WTC11 (cell line): ENCODE results near the gene NFX1. TPM values are rescaled to one million over a fixed set of nuclear protein-coding genes. Genes with fewer than 3 reads are reported as not detected.

ENCODE experiments used
- ATAC-seq: fragments of 200-7000 bp; cut with Tn5 transposase; 2 replicates; pipeline ENCODE4 v1.10.0; 2021; ENCODE audit warnings: mild to moderate bottlenecking, moderate library complexity
- CTCF ChIA-PET: fragments of 300-600 bp; sonication (Branson Sonifier 250); formaldehyde crosslinking; loops from one replicate; lab custom pipeline; 2021; ENCODE audit warnings: antibody characterized with exemption; lab: Charles Lee
- POLR2A ChIA-PET: fragments of 350-600 bp; sonication (Branson Sonifier 250); formaldehyde crosslinking; loops from one replicate; lab custom pipeline; 2021; ENCODE audit warnings: antibody characterized with exemption; lab: Charles Lee
- DNase-seq: peaks from one replicate; pipeline ENCODE4 v3.0.0; 2021; ENCODE audit warnings: low spot score
- H3K27ac Mint-ChIP-seq: 2 replicates; pipeline ENCODE4 v1.8.0; 2021; ENCODE audit warnings: mixed read lengths
- H3K27me3 Mint-ChIP-seq: 2 replicates; pipeline ENCODE4 v1.8.0; 2021; ENCODE audit warnings: low read depth, mild to moderate bottlenecking, moderate library complexity, mixed read lengths
- H3K36me3 Mint-ChIP-seq: 2 replicates; pipeline ENCODE4 v1.8.0; 2021; ENCODE audit warnings: mixed read lengths
- H3K4me1 Mint-ChIP-seq: 2 replicates; pipeline ENCODE4 v1.8.0; 2022; ENCODE audit warnings: mixed read lengths
- H3K4me3 Mint-ChIP-seq: 2 replicates; pipeline ENCODE4 v1.8.0; 2021; ENCODE audit warnings: mild to moderate bottlenecking, moderate library complexity, mixed read lengths
- H3K9me3 Mint-ChIP-seq: 2 replicates; pipeline ENCODE4 v1.8.0; 2021; ENCODE audit warnings: mixed read lengths
- ATF1 ChIP-seq: sonication (generic); formaldehyde crosslinking; IDR thresholded peaks from 2 replicates; pipeline ENCODE4 v1.8.1; 2023; ENCODE audit warnings: mild to moderate bottlenecking, moderate library complexity, missing genetic modification reagents
- MYBL2 ChIP-seq: sonication (generic); formaldehyde crosslinking; IDR thresholded peaks from 2 replicates; pipeline ENCODE4 v1.8.1; 2023; ENCODE audit warnings: mild to moderate bottlenecking, moderate library complexity, missing genetic modification reagents
- NFE2L1 ChIP-seq: sonication (generic); formaldehyde crosslinking; IDR thresholded peaks from 2 replicates; pipeline ENCODE4 v1.8.1; 2023; ENCODE audit warnings: missing genetic modification reagents
- NR1H2 ChIP-seq: sonication (generic); formaldehyde crosslinking; IDR thresholded peaks from 2 replicates; pipeline ENCODE4 v1.9.0; 2021; ENCODE audit warnings: mild to moderate bottlenecking, moderate library complexity, missing genetic modification reagents
- NR2C2 ChIP-seq: sonication (generic); formaldehyde crosslinking; IDR thresholded peaks from 2 replicates; pipeline ENCODE4 v1.8.0; 2022; ENCODE audit warnings: mild to moderate bottlenecking, missing genetic modification reagents
- NR3C1 ChIP-seq: sonication (generic); formaldehyde crosslinking; conservative IDR thresholded peaks from 2 replicates; pipeline ENCODE4 v1.8.1; 2023; ENCODE audit warnings: low read depth, mild to moderate bottlenecking, missing genetic modification reagents
- RORB ChIP-seq: fragments of 250-450 bp; sonication (Bioruptor Pico); IDR thresholded peaks from 2 replicates; pipeline ENCODE4 v1.9.0; 2021; ENCODE audit warnings: mild to moderate bottlenecking
- SMAD4 ChIP-seq: sonication (generic); formaldehyde crosslinking; IDR thresholded peaks from 2 replicates; pipeline ENCODE4 v1.8.0; 2022; ENCODE audit warnings: mild to moderate bottlenecking, missing genetic modification reagents
- SP1 ChIP-seq: sonication (generic); formaldehyde crosslinking; conservative IDR thresholded peaks from 2 replicates; pipeline ENCODE4 v1.8.1; 2022; ENCODE audit warnings: missing genetic modification reagents
- TCF7 ChIP-seq: sonication (generic); formaldehyde crosslinking; IDR thresholded peaks from 2 replicates; pipeline ENCODE4 v1.8.0; 2022; ENCODE audit warnings: mild to moderate bottlenecking, low read depth, missing genetic modification reagents, moderate library complexity
- ZBTB21 ChIP-seq: sonication (generic); formaldehyde crosslinking; IDR thresholded peaks from 2 replicates; pipeline ENCODE4 v1.8.1; 2023; ENCODE audit warnings: mild to moderate bottlenecking, missing genetic modification reagents, borderline replicate concordance
- ZNF423 ChIP-seq: fragments of 250-450 bp; sonication (Bioruptor Pico); IDR thresholded peaks from 2 replicates; pipeline ENCODE4 v2.1.2; 2022; ENCODE audit warnings: mild to moderate bottlenecking, moderate library complexity
- total RNA-seq: library from RNA; stranded (reverse); gene quantifications from 3 replicates; pipeline ENCODE4 v1.2.3, GENCODE V29; 2021
- TF ChIP-seq, protein P1 (sequence below): sonication (generic); formaldehyde crosslinking; IDR thresholded peaks from 2 replicates; pipeline ENCODE4 v1.8.1; 2022; ENCODE audit warnings: low read depth, missing genetic modification reagents, borderline replicate concordance
- TF ChIP-seq, protein P2 (sequence below): sonication (generic); formaldehyde crosslinking; IDR thresholded peaks from 2 replicates; pipeline ENCODE4 v1.8.1; 2023; ENCODE audit warnings: mild to moderate bottlenecking, missing genetic modification reagents
- TF ChIP-seq, protein P3 (sequence below): sonication (generic); formaldehyde crosslinking; IDR thresholded peaks from 2 replicates; pipeline ENCODE4 v1.8.1; 2022; ENCODE audit warnings: mild to moderate bottlenecking, moderate library complexity, missing genetic modification reagents
- TF ChIP-seq, protein P4 (sequence below): sonication (generic); formaldehyde crosslinking; IDR thresholded peaks from 2 replicates; pipeline ENCODE4 v1.8.0; 2022; ENCODE audit warnings: missing genetic modification reagents
- TF ChIP-seq, protein P5 (sequence below): sonication (generic); formaldehyde crosslinking; IDR thresholded peaks from 2 replicates; pipeline ENCODE4 v1.8.1; 2023; ENCODE audit warnings: mild to moderate bottlenecking, missing genetic modification reagents, moderate library complexity
- TF ChIP-seq, protein P6 (sequence below): fragments of 250-450 bp; sonication (Bioruptor Pico); IDR thresholded peaks from 2 replicates; pipeline ENCODE4 v1.9.0; 2021; ENCODE audit warnings: mild to moderate bottlenecking, borderline replicate concordance

Gene NFX1
- total RNA-seq, 1 experiment from 2014 or later: 30.9 TPM

DNA sequence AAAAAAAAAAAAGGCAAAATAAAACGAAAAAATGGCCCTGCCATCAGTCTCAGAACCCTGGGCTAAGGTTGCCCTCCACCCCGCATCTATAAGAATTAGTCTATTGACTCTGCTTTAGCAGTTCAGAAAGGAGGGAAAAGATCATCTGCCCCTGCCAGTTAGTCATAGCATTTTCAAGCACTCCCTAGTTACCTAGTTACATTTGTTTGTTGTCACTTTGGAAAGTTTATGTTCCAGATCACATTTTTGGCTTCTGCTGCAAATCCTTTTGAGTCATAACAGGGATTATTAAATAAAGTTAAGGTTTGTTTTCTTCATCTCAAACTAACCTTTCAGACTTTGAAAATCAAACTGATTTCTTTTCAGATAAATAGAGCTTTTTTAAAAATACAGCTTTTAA, 60.0 kb downstream of the NFX1 start:
- POLR2A ChIA-PET: no interaction called here
- Mint-ChIP-seq H3K27ac (peak overlapping the region; percentile 29; the same call in 1 of the 2 replicates), H3K36me3 (peaks cover 38% of the 10 kb centered on the region), H3K4me3 (no peak overlapping the region), H3K27me3 (no peaks in the 10 kb centered on the region), H3K4me1 (peaks cover 6% of the 10 kb centered on the region; the same call in 1 of the 2 replicates), H3K9me3 (no peaks in the 10 kb centered on the region; the same call in 1 of the 2 replicates)
- no peak for DNase-seq
- TF ChIP-seq, protein P1, sequence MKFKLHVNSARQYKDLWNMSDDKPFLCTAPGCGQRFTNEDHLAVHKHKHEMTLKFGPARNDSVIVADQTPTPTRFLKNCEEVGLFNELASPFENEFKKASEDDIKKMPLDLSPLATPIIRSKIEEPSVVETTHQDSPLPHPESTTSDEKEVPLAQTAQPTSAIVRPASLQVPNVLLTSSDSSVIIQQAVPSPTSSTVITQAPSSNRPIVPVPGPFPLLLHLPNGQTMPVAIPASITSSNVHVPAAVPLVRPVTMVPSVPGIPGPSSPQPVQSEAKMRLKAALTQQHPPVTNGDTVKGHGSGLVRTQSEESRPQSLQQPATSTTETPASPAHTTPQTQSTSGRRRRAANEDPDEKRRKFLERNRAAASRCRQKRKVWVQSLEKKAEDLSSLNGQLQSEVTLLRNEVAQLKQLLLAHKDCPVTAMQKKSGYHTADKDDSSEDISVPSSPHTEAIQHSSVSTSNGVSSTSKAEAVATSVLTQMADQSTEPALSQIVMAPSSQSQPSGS (CRISPR knock-in tag): no peak
- TF ChIP-seq, protein P2, sequence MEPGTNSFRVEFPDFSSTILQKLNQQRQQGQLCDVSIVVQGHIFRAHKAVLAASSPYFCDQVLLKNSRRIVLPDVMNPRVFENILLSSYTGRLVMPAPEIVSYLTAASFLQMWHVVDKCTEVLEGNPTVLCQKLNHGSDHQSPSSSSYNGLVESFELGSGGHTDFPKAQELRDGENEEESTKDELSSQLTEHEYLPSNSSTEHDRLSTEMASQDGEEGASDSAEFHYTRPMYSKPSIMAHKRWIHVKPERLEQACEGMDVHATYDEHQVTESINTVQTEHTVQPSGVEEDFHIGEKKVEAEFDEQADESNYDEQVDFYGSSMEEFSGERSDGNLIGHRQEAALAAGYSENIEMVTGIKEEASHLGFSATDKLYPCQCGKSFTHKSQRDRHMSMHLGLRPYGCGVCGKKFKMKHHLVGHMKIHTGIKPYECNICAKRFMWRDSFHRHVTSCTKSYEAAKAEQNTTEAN: no peak
- TF ChIP-seq NR1H2 (no peak), TCF7 (CRISPR knock-in tag) (no peak), SMAD4 (CRISPR knock-in tag) (no peak), NFE2L1 (CRISPR knock-in tag) (no peak)
- TF ChIP-seq, protein P3, sequence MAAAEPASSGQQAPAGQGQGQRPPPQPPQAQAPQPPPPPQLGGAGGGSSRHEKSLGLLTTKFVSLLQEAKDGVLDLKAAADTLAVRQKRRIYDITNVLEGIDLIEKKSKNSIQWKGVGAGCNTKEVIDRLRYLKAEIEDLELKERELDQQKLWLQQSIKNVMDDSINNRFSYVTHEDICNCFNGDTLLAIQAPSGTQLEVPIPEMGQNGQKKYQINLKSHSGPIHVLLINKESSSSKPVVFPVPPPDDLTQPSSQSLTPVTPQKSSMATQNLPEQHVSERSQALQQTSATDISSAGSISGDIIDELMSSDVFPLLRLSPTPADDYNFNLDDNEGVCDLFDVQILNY: no peak
- no peak for ATAC-seq
- CTCF ChIA-PET: no interaction called here

DNA sequence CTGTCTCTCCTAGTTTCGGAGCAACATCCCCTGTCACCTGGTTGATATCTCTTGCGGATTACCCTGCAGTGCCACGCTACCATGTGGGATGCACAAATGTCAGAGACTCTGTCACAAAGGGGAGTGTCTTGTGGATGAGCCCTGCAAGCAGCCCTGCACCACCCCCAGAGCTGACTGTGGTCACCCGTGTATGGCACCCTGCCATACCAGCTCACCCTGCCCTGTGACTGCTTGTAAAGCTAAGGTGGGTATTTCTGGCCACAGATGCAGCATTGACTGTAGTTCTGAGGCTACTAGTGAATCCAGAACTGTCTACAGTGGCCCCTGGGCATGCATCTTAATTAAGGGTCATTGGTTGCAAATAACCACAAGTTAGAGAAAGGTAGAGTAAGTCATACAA, 61.2 kb downstream of the NFX1 start:
- Mint-ChIP-seq H3K4me3 (no peak overlapping the region), H3K4me1 (peaks cover 6% of the 10 kb centered on the region; the same call in 1 of the 2 replicates), H3K27me3 (no peaks in the 10 kb centered on the region), H3K9me3 (no peaks in the 10 kb centered on the region; the same call in 1 of the 2 replicates), H3K27ac (no peak overlapping the region), H3K36me3 (peaks cover 35% of the 10 kb centered on the region)
- TF ChIP-seq RORB (no peak), ZNF423 (CRISPR knock-in tag) (no peak), SP1 (no peak), NR3C1 (CRISPR knock-in tag) (no peak), ZBTB21 (CRISPR knock-in tag) (no peak)
- TF ChIP-seq, protein P1 (CRISPR knock-in tag): no peak
- no peak for ATAC-seq
- ChIA-PET POLR2A (no interaction called here), CTCF (no interaction called here)
- no peak for DNase-seq

DNA sequence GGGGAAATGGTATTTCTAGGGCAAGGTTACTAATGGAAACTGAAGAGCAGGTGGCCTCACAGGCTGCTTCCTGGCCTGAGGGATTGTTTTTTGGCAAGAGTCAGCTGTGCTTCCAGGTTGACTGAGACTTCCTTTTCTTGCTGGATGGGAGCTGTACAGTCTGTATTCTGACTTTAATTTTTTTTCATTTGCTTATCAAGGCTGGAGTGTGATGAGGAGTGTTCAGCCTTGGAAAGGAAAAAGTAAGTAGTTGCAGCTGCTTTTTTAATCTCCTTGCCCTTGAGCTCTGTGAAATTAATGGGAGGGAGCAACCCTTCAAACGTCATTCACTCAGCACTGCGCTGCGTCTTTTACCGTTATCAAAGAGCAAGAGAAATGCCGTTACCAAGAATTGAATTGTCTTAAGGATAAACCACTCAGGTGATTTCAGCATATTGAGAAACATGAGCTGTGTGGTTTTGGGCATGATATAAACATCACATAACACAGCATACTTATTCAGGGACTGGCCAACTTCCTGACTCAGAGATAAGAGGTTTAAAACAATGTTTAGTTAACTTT, 64.4 kb downstream of the NFX1 start:
- H3K36me3 Mint-ChIP-seq: peaks cover 10% of the 10 kb centered on the region
- no peak for DNase-seq
- H3K9me3 Mint-ChIP-seq: no peaks in the 10 kb centered on the region
- no peaks in the 10 kb centered on the region for H3K27me3 Mint-ChIP-seq
- POLR2A ChIA-PET: no interaction called here
- no peak overlapping the region for H3K27ac Mint-ChIP-seq
- ATAC-seq: no peak
- H3K4me1 Mint-ChIP-seq: no peaks in the 10 kb centered on the region
- no peak overlapping the region for H3K4me3 Mint-ChIP-seq
- CTCF ChIA-PET: interaction anchor here (0.9 to 1.7 kb wide), 2 partner anchors 20 to 112 kb away, joined by 3 to 4 read pairs; no protein-coding TSS in a partner anchor
- no peak for TF ChIP-seq ATF1
- TF ChIP-seq ZNF423 (CRISPR knock-in tag): no peak
- TF ChIP-seq, protein P4, sequence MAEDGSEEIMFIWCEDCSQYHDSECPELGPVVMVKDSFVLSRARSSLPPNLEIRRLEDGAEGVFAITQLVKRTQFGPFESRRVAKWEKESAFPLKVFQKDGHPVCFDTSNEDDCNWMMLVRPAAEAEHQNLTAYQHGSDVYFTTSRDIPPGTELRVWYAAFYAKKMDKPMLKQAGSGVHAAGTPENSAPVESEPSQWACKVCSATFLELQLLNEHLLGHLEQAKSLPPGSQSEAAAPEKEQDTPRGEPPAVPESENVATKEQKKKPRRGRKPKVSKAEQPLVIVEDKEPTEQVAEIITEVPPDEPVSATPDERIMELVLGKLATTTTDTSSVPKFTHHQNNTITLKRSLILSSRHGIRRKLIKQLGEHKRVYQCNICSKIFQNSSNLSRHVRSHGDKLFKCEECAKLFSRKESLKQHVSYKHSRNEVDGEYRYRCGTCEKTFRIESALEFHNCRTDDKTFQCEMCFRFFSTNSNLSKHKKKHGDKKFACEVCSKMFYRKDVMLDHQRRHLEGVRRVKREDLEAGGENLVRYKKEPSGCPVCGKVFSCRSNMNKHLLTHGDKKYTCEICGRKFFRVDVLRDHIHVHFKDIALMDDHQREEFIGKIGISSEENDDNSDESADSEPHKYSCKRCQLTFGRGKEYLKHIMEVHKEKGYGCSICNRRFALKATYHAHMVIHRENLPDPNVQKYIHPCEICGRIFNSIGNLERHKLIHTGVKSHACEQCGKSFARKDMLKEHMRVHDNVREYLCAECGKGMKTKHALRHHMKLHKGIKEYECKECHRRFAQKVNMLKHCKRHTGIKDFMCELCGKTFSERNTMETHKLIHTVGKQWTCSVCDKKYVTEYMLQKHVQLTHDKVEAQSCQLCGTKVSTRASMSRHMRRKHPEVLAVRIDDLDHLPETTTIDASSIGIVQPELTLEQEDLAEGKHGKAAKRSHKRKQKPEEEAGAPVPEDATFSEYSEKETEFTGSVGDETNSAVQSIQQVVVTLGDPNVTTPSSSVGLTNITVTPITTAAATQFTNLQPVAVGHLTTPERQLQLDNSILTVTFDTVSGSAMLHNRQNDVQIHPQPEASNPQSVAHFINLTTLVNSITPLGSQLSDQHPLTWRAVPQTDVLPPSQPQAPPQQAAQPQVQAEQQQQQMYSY: no peak
- TF ChIP-seq NR1H2: no peak
- no peak for TF ChIP-seq MYBL2 (CRISPR knock-in tag)
- no peak for TF ChIP-seq NR2C2 (CRISPR knock-in tag)
- TF ChIP-seq, protein P5, sequence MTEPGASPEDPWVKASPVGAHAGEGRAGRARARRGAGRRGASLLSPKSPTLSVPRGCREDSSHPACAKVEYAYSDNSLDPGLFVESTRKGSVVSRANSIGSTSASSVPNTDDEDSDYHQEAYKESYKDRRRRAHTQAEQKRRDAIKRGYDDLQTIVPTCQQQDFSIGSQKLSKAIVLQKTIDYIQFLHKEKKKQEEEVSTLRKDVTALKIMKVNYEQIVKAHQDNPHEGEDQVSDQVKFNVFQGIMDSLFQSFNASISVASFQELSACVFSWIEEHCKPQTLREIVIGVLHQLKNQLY (CRISPR knock-in tag): no peak
- TF ChIP-seq, protein P6, sequence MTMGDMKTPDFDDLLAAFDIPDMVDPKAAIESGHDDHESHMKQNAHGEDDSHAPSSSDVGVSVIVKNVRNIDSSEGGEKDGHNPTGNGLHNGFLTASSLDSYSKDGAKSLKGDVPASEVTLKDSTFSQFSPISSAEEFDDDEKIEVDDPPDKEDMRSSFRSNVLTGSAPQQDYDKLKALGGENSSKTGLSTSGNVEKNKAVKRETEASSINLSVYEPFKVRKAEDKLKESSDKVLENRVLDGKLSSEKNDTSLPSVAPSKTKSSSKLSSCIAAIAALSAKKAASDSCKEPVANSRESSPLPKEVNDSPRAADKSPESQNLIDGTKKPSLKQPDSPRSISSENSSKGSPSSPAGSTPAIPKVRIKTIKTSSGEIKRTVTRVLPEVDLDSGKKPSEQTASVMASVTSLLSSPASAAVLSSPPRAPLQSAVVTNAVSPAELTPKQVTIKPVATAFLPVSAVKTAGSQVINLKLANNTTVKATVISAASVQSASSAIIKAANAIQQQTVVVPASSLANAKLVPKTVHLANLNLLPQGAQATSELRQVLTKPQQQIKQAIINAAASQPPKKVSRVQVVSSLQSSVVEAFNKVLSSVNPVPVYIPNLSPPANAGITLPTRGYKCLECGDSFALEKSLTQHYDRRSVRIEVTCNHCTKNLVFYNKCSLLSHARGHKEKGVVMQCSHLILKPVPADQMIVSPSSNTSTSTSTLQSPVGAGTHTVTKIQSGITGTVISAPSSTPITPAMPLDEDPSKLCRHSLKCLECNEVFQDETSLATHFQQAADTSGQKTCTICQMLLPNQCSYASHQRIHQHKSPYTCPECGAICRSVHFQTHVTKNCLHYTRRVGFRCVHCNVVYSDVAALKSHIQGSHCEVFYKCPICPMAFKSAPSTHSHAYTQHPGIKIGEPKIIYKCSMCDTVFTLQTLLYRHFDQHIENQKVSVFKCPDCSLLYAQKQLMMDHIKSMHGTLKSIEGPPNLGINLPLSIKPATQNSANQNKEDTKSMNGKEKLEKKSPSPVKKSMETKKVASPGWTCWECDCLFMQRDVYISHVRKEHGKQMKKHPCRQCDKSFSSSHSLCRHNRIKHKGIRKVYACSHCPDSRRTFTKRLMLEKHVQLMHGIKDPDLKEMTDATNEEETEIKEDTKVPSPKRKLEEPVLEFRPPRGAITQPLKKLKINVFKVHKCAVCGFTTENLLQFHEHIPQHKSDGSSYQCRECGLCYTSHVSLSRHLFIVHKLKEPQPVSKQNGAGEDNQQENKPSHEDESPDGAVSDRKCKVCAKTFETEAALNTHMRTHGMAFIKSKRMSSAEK (CRISPR knock-in tag): no peak
